Hepatic stellate cell (primary cell): ENCODE results near the gene LRSAM1.

Experiments used
- DNase-seq: peaks from one replicate; pipeline ENCODE4 v3.0.0; 2011; ENCODE audit warnings: low spot score

The LRSAM1 gene

DNA sequence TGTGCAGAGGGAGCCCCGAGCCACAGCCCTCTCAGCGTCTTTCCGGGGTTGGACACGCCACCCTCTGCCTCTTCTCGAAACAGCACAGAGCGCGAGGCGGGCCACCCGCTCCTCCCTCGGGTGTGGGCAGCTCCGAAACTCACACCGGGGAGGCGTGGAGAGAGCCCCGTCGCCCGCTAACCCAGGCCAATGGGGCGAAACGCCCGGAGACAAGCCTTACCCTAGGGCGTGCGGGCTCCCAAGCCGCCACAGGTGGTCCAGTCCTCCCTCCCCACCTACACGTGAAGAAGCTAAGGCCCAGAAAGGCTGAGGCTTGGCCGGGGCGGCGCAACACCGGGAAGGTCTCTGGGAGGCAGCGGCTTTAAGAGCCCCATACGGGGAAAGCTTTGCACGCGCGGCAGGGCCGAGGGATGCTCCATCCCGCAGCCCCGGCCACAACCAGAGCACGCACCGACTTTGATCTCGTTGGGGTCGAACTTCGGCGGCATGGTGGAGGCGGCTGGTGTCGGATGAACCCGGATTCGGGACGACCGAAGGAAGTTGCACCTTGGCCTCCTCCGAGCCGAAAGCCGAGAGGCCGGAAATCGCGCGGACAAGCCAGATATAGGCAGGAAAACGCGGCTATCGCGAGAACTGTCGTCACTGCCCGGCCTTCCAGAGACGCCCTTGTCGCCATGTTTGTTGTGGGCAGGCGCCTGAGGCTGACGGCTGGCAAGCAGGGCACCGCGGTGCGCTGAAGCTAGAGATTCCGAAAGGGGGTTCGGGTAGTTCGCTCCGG, at the start of gene LRSAM1, which contains the start of gene RPL12:
LRSAM1 (plus strand) TSS at position 681 of the 778 bp plus-strand sequence. CDS start 3,018 bp downstream, outside the sequence.
RPL12 (minus strand) TSS at position 577 of the 778 bp plus-strand sequence; CDS start at position 488, 89 bp downstream.
- peak; percentile 92 for DNase-seq

DNA sequence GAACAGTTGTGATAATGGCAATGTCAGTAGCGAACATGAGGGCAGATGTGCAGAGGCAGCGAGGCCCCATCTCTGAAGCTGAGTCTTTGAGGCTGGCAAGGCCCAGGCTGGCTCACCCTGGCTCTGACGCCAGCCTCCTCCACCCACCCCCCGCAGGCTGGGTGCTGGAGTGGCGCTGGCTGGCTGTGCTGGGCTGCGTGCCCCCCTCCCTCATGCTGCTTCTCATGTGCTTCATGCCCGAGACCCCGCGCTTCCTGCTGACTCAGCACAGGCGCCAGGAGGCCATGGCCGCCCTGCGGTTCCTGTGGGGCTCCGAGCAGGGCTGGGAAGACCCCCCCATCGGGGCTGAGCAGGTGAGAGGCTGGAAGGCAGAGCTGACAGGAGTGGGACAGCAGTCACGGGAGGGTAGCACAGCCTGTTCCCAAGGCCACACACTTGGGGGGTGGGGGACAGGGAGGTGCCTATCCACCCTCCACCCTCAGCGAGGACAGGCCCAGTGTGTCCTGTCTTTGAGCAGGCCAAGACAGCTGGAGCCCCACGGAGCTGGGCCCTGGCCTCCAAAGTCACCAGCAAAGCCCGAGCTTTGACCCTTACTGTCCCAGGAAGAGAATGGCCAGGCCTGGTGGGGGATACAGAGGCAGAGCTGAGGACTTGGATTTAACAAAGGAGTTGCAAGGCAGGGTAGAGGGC, 48.8 kb upstream of the LRSAM1 start:
- no peak for DNase-seq

DNA sequence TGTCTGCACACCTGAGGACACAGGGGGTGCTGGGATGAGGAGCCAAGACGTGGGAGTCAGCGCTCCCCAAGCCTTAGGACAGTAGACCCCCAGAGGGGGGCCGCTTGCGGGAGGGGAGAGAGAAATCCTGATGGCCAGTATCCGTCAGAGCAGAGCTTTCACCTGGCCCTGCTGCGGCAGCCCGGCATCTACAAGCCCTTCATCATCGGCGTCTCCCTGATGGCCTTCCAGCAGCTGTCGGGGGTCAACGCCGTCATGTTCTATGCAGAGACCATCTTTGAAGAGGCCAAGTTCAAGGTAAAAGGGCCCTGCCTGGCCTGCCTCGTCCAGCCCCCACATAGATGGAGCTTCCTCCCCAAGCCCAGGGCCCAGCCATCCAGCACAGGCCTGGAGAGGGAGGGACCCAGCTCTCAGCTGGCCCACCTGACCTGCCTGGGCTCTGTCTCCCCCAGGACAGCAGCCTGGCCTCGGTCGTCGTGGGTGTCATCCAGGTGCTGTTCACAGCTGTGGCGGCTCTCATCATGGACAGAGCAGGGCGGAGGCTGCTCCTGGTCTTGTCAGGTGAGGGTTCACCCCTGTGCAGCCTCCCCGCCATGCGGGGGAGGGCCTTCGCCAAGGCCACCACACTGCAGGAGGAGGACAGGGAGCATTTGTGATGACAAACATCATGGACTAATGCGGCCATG, 47.7 kb upstream of the LRSAM1 start:
- DNase-seq: no peak

DNA sequence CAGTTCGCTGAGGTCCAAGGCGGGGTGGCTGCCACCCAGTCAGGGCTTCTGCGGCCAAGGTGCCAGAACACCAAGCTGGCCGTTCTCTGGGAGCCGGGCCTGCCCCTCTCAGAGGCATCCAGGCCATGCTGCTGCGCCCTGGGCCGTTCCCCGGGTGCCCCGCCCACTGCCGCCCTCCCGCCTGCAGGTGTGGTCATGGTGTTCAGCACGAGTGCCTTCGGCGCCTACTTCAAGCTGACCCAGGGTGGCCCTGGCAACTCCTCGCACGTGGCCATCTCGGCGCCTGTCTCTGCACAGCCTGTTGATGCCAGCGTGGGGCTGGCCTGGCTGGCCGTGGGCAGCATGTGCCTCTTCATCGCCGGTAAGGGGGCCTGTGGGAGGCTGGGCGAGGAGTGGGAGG, 46.7 kb upstream of the LRSAM1 start:
- DNase-seq: no peak

DNA sequence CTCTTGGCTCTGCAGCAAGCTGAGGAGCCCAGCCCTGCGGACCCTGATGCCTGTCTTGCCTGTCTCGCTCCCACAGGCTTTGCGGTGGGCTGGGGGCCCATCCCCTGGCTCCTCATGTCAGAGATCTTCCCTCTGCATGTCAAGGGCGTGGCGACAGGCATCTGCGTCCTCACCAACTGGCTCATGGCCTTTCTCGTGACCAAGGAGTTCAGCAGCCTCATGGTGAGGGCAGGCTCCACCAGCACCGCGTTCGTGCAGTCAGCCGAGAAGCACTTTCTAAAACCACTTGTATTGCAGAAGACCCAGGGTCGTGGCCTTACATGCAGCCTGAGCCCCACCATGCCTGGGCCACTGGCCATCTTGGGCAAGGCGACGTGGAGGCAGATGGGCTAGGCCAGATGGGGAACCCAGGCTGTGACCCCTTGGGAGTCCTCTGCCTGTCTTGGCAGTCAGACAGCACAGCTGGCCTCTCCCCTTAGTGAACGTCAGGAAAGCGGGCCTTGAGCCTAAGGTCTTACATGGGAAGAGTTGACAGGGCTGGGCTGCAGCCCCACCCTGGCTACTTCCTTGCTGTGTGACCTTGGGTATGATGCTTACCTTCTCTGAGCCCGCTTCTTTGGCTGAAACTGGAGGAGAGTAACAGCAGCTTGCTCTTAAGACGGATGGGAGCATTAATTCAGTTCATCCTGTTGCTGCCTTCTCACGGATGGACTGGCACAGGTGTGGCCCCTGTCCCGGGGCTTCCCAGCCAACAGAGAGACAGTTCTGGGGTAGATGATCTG, 45.8 kb upstream of the LRSAM1 start:
- DNase-seq: no peak

DNA sequence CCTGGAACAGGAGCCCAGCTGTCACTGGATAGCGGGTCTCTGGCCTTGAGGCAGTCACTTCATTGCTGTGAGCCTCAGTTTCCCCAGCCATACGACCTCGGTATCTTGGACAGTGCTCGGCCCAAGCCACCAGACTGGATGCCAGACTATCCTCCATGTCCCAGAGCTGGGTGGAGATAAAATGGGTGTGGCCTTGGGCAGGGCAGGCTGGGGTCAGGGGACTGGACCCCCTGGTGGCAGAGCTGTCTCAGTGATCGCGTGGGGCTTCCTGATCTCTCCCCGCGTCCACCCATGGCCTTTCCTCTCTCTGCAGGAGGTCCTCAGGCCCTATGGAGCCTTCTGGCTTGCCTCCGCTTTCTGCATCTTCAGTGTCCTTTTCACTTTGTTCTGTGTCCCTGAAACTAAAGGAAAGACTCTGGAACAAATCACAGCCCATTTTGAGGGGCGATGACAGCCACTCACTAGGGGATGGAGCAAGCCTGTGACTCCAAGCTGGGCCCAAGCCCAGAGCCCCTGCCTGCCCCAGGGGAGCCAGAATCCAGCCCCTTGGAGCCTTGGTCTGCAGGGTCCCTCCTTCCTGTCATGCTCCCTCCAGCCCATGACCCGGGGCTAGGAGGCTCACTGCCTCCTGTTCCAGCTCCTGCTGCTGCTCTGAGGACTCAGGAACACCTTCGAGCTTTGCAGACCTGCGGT, 44.4 kb upstream of the LRSAM1 start:
- DNase-seq: no peak

DNA sequence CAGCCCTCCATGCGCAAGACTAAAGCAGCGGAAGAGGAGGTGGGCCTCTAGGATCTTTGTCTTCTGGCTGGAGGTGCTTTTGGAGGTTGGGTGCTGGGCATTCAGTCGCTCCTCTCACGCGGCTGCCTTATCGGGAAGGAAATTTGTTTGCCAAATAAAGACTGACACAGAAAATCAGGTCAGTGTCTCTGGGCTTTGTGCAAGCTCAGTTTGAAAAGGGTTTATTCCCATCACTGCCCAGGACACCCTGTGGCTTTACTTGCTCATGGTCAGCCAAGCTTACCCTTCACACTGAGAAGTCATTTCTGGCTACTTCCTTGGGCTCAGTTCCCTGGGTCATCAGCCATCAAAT, 43.8 kb upstream of the LRSAM1 start:
- no peak for DNase-seq

DNA sequence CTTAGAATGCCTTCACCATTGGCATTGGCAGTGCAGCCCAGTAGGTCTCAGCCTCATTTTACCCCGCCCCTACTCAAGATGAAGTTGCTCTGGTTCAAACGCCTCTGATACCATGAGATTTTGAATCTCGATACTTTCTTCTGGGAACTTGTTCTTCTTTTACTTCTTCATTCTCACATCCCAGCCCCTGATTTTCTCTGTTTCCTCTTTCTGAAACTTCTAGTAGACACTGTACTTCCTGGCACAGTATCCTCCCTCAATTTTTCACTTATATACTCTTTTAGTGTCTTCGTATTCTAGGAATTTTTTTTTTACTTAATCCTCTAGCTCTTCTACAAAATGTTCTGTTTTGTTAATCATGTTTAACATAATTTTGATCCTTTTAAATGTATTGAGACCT, 40.2 kb upstream of the LRSAM1 start:
- no peak for DNase-seq

DNA sequence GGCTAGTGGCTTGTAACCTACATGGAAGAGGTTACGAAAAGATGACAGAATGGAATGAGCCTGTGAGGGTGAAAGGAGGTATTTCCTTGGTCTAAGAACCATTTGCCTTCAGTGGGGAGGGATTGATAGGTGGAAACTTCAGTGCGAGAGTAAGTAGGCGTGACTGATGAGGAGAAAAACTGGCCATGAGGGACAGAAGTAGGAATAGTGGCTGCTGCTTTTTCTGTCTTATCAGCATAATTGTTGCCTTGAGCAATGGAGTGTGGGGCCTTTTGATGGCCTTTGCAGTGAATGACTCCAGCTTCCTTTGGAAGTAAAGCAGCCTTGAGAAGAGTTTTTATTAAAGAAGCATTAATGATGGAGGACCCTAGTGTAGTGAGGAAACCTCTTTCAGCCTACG, 36.2 kb upstream of the LRSAM1 start:
- no peak for DNase-seq

DNA sequence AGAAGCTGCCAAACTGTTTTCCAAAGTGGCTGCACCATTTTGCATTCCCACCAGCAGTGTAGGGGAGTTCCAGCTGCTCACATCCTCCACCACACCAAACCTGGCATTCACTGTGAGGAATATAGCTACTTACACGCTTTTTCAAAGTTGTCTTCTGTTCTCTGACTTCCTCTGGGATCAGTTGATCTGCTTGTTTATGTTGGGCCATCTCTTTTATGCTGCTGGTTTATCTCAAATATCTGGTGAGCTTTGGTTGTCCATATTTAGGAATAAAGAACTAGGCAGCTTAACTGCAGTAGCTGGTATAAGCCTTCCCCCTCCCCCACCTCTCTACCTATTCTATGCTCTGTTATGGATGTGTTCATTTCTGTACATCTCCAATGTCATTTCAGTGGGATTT, 35.7 kb upstream of the LRSAM1 start:
- no peak for DNase-seq

DNA sequence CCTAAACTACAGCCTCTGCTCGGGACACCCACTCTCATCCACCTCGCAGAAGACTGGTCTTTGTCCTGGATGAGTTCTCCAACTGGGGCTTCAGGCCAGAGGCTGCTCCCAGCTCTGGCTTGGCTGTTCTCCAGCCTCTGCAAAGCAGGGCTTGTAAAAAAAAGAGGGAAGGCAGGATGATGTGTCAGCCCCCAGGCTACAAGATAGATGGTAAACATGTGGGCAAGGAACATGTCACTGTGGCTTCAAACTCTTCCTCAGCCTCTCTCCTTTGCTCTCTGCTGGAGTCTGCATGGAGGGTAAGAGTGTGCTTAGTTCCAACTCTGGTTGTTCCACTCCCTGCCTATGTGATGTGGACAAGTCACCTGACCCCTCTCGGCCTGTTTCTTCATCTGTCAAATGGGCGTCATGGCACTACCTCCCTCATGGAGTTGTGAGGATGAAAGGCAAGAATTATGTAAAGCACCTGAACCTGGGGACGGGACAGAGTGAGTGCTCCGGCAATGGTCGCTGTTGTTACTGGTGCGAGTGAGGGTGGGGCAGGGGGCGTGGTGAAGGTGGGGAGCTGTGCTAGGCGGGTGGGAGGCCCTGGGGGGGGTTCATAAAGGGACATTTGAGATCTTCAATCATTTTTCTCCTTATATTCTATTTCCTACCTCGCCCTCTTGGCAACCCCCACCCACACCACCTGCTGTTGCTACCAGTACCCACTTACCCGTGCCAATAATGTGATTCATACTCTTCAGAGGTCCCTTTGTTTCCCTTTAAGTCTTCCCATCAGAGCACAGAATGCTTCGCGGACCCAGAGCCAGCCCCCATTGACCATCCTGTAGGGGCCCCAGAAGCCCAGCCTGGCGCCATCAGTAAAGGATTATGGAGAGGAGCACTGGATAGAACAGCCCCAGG, 33.9 kb upstream of the LRSAM1 start:
- no peak for DNase-seq

DNA sequence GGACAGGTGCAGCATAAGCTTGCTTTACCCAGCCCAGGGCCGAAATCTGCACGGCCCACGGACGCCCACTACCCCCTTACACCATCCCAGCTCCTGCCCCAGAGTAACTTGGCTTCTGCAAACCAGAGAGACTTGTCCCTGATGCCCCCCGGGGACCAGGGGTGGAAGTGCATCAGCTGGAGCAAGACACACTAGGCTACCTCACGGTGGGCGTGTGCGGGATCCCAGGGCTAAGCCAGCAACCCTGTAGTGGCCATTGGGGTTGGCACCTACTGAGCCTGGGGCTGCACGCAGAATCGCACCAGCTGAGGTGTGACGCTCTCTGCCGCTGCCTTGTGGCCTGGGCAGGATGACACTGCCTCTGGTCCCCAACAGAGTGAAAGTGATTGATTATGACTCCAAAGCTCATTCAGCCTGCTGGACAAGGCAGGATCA, 33.3 kb upstream of the LRSAM1 start:
- DNase-seq: no peak

DNA sequence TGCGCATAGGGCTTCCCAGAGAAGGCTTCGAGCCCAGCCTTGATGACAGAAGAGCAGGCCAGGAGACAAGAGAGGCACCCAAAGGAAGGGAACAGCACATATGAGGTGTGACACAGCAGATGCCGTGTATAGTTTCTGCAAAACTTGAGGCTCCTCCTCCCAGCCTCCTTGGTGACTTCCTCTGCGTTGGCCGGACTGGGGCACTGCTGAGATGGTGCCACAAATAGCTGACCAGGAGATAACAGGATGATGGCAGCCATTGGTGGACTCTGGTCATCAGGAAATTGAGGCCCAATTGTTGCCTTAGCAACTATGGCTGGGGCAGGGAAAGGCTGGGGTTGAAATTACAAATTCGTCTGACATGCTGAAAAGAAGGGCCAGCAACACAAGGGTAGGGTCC, 32.0 kb upstream of the LRSAM1 start:
- DNase-seq: no peak

DNA sequence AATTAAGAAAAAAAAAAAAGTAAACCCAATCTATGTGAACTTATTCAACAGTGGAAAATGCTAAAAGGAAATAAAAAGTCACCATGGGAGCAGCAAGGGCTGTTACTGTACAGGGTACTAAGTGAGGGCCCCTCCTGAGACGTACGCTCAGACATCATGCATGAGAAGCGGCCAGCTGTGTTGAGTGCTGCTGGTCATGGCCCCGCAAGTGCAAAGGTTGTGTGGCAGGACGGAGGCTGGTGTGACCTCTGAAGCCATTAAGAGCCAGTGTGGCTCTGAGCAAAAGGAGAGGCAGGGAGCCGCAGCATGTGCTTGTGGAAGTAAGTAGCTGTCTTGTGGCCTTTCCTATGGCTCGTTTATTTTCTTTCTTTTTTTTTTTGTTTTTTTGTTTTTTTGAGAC, 30.3 kb upstream of the LRSAM1 start:
- no peak for DNase-seq

DNA sequence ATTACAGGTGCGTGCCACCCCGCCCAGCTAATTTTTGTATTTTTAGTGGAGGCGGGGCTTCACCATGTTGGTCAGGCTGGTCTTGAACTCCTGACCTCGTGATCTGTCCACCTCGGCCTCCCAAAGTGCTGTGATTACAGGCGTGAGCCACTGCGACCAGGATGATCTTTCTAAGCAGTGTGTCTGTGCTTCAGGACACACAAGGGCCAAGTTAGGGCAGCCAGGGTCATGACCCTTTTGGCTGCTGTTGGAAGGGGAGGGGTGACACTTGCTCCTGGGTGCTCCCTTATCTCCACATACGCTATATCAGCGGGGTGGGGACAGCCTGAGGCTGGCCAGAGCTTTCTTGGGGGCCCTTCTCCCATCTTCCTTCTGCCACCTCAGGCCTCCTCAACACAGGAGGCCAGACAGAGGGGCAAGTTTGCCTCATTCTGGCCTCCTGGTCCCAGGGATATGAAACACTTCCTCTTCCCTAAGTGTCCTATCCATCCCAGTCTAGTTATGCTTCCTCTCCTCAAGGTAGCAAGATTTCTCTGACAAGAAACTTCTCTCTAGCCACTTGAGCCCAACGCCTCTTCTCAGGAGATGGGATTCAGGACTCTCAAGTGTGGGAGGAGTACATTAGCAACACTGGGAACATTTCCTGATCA, 29.1 kb upstream of the LRSAM1 start:
- no peak for DNase-seq

DNA sequence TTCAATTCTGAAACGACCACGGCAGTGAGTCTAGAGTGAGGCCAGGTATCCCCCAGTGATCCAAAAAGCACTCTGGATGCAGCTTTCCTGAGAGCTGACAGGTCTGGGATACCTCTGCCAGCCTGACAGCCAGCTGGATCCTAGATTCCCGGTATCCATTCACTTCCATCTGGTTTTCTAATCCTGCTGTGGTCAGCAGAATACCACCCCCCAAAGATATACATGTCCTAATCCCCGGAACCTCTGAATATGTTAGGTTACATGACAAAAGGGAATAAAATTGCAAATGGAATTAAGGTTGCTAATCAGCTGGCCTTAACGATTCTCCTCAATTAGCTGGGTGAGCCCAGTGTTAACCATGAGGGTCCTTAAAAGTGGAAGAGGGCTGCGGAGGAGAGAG, 28.5 kb upstream of the LRSAM1 start:
- no peak for DNase-seq

DNA sequence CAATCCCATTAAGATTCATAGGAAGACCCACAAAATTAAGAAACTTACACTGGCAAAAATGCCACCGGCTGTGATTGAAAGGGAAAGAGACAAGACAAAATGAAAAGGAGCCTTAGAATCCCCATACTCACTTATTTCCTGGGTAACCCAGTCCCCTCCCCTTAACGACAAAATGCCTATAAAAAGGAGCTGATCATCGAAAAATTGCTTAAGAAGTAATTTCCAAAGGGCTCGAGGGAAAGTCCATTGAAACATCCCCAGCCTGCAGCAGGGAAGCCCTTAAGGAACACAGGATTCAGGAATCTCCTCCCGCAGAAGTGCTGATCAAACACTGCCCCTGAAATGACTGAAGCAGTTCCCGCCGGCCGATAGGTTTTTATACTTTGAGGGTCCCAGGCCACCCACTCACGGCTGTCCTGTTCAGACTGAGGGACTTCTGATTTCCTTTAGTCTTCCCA, 27.8 kb upstream of the LRSAM1 start:
- DNase-seq: no peak

DNA sequence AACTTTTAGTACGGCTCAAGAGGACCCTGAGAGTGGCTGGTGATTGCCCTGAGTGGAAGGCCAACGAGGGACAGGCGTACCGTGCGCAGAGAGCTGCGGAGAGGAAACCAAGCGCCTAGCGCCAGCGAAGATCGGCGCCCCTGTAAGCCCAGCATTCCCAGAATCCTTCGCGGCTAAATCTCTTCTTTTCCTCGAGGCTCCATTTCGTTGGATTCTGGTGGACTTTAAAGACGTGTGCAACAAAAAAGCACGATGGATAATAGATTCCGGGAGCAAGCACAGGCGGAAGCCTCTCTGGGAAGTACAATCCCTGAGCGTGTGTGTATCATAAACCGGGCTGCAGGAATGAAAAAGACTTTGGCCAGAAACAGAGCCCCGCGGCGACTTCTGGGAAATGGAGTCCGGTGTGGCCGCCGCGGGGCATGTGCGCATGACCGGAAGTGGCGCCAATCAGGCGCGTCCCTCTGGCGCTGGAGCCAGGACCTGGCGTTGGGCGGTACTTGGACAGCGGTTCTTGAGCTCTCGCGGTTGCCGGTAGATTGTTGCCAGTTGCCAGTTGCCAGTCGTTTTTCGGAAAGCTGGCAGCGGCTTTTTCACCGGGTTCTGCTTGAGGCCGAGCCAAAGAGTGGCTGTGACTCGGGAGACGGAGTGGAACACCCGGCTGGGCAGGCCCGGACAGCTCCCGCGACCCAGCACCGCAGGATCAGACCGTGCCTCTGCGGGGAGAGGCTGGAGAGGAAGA, 27.2 kb upstream of the LRSAM1 start, which contains the start of gene ZNF79:
ZNF79 (plus strand) TSS at position 449 of the 742 bp plus-strand sequence. CDS start 406 bp downstream, outside the sequence.
- peak; percentile 98 for DNase-seq

DNA sequence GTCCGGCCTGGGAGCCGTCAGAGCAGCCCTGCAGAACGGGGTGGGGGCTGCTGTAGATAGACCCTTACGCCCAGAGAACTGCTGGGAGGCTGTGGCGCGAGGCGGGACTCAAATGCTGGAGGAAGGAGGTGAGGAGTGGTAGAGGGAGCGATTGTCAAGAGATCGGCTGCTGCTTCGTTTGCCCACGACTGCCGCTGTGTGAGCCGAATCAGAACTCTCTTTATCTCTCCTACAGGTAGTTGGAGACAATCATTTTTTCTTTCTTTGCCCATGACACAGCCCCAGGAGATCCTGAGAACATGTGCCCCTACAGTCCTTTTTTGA, 26.7 kb upstream of the LRSAM1 start:
- no peak for DNase-seq
